A673 (cell line): ENCODE measurements around the gene ZBTB7B.

Experiments used
- EZH2 ChIP-seq: fragments of 200-600 bp; sonication (generic); IDR thresholded peaks from 2 replicates; pipeline ENCODE4 v1.6.1; 2017; ENCODE audit warnings: borderline replicate concordance, low read depth, mild to moderate bottlenecking, mixed read lengths, antibody characterized with exemption, low read length; ENCODE audit not compliant: poor library complexity, severe bottlenecking
- TF ChIP-seq, protein P1 (sequence below): fragments of 300-800, 200-600 bp; sonication (generic); conservative IDR thresholded peaks from 2 replicates; pipeline ENCODE4 v1.5.1; 2017; ENCODE audit warnings: low read depth, mild to moderate bottlenecking, antibody characterized with exemption, low read length, moderate library complexity, mixed read lengths

DNA sequence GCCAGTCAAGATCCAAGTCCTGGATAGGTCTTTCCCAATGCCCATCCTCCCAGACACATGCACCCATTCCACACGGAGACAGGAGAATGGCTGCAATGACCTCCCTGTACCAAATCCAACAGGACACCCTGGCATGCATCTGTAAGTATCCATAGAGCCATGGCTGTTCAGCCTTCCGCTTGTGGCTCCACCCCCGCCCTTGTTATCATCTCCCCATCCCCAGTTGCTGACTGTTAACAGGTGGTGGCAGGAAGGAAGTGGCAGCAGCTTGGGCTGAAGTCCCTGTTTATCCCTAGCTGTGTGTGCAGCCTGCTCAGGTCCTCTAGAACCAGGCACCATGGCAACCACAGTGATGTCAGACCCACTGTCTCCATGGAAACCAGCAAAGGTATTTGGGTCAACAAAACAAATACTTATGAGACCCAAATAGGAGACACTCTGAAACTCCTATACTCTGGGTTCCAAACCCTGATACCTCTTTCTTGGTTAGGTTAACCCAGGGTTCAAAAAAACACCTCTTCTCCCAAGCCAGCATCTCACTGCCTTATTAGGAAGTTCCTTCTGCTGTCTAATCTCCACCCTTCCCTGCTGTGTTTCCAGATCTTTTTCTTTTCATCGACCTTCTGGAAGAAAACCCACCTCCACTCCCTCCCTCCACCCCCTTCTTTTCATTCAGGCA lies 47.4 kb upstream of the ZBTB7B start:
- no peak for TF ChIP-seq EZH2
- TF ChIP-seq, protein P1, sequence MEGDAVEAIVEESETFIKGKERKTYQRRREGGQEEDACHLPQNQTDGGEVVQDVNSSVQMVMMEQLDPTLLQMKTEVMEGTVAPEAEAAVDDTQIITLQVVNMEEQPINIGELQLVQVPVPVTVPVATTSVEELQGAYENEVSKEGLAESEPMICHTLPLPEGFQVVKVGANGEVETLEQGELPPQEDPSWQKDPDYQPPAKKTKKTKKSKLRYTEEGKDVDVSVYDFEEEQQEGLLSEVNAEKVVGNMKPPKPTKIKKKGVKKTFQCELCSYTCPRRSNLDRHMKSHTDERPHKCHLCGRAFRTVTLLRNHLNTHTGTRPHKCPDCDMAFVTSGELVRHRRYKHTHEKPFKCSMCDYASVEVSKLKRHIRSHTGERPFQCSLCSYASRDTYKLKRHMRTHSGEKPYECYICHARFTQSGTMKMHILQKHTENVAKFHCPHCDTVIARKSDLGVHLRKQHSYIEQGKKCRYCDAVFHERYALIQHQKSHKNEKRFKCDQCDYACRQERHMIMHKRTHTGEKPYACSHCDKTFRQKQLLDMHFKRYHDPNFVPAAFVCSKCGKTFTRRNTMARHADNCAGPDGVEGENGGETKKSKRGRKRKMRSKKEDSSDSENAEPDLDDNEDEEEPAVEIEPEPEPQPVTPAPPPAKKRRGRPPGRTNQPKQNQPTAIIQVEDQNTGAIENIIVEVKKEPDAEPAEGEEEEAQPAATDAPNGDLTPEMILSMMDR, result no peak
